ENCODE data around the gene MVB12B.
A peak's percentile ranks its signal among the peaks of the same experiment; 100 is the strongest.

Gene MVB12B

DNA sequence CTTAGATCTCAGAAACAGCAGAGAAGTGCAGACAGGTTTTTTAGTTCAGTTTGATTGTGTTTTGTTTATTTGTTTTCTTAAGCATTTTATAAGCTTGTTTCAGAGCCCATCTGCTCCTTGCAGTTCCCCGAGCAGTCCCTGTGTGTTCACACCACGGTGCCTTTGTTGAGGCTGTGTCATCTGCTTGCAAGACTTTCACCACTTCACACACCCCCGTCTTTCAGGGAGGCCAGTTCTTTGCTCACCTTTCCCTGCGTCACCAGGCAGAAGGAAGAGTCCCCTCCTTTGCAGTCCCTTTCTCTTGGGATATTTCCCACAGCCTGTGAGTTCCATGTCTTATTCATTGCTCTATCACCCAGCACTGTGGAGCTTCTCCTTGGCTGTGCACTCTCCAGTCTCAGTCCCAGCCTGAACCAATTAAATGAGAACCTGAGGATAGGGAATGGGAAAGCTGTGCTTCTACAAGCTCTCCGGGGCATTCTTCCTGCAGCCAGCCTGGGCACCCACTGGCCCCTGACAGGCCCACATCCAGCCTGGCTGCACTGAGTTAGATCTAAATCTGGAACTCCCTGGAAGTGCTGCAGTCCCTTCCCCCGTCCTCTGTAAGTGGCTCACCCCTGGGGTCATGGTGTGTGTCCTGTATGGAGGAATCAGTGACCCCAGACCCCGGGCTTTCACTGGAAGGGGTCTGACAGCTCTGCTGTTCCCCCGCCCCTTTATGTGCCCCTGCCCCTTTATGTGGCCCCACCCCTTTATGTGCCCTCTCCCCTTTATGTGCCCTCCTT, 5.5 kb downstream of the MVB12B start:
- peak; percentile 4 for DNase-seq (ENCODE audit: low spot score)

GRCh38 chr9:126334721-126335621, 8.3 kb downstream of the MVB12B start:
- no peak for DNase-seq (ENCODE audit: low spot score)

DNA sequence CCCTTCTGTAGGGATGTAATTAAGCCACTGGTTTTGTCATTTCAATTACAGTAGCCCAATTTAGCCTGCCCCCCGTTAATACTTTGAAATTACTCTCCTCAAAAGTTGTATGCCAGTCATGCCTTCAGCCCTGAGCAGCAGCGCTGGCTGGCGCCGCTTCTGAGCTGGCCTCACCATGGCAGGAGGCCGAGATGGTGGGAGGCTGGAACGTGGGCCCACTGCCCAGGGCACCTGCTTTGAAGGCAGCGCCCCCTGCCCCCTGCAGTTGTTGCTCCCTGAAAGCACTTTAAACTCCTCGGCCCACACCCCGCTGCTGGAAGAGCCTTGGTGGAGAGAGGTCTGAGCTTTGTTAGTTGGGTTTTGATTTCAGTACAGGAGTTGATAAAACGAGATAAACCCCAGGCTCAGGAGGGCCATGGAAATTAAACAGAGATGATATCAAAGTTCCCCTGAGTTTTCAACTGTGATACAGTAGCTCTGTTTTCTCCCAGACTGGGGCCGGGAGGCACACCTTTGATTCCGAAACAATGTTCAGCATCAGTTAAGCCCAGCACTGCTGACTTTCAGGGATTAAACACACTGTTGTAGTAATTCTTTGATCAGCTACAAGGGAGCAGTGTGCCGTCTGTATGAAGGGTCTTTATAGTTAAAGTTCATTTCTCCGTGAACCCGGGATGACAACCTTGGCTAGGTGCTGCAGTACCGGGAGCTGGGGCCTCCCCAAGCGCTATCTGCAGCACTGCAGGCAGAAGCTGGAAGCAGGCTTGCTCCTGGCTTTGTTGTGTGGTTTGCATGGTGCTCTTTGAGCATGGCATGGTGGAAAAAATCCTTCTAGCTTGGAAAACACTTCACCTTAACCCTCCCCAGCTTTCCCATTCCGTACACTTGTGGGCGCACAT, 9.5 kb downstream of the MVB12B start:
- no peak for DNase-seq (ENCODE audit: low spot score)

- DNase-seq (ENCODE audit: low spot score), result no peak
Observed at GRCh38 chr9:126336736-126337325, 10.2 kb downstream of the MVB12B start.

DNA sequence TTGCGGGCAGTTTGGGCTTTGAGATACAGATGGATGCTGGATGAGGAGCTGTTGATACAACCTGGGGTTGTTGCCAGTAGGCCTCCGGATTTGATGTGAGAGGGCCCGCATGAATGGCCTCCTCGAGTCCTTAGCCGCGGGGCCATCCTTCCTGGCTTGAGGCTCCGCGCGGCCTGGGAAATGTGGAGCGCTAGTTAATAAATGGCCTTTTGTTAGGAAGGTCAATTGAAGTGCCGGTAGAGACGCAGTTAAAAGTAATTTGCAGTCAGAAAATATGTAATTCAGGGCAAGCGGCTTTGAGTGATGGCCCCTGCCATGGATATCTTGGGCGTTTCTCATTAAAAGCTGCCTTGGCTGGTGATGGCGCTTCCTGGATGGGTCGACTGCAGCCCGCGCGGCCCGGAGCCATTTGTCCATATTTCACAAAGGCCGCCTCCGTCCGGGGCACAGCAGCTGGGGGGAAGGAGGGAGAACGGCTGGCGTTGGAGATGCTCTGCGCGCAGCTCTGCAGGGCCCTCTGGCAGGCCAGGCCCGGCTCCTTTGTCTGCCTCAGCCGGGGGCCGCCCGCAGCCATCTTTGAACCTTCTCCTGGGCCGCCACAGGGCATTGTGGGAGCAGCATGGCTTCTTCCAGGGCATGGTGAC, 11.2 kb downstream of the MVB12B start:
- no peak for DNase-seq (ENCODE audit: low spot score)

DNA sequence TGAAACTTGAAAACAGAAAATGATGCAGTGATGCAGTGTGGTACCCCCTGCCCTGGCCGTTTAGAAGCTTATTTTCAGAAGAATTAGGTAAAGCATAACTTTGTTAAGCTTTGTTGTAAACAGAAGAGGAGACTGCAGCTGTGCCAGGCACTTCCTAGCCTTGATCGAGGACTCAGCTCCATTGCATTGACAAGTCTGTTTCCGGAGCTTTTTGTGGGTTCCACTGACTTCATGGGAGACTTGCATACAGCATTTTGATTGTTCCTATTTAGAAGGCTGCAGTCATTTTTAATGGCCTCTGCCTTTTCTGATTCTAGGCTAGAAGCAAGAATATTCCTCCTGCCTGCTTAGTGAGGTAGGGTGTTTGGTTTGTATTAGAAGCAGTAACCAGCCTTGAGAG, 12.3 kb downstream of the MVB12B start:
- DNase-seq (ENCODE audit: low spot score), result no peak

- no peak for DNase-seq (ENCODE audit: low spot score)
Observed at GRCh38 chr9:126341426-126341825, 14.8 kb downstream of the MVB12B start.

DNA sequence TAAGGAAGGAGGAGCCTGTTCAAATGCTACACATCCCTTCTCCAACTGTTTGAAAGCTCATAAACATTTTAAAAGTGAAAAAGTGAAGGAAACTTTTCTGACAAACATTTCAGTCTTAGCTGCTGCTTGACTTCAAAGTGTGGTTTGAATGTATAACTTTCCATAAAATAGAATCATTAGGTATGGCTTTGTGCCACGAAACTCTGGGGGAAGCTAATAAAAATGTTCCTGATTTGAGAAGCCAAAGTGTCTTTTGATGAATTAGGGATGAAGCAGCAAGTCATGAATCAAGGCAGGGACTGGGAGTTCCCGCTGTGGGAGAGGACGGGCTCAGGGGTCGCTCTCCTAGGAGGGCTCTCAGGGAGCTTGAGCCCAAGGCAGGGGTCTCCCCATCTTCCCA, 15.3 kb downstream of the MVB12B start:
- no peak for DNase-seq (ENCODE audit: low spot score)

GRCh38 chr9:126342621-126343031, 16.0 kb downstream of the MVB12B start:
- no peak for DNase-seq (ENCODE audit: low spot score)

DNA sequence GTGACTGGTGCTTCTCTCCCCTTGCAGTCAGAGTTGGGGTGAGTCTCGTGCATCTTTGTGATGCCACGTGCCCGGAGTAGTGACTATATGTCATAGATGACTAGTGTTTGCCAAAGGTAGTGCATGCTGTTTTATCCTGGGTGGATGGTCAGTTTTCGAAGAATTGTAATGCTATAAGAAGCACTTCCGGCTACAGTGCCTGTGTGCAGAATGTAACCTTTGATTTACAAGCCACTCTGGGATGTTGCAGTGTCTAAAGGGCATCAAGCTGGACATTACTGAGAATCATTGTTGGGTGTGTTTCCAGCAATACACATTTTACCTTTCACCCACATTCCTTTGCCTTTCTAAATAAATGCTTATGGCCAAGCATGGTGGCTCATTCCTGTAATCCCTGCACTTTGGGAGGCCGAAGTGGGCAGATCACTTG, 16.7 kb downstream of the MVB12B start:
- DNase-seq (ENCODE audit: low spot score), result no peak

GRCh38 chr9:126346031-126346430, 19.4 kb downstream of the MVB12B start:
- DNase-seq (ENCODE audit: low spot score), result no peak

DNA sequence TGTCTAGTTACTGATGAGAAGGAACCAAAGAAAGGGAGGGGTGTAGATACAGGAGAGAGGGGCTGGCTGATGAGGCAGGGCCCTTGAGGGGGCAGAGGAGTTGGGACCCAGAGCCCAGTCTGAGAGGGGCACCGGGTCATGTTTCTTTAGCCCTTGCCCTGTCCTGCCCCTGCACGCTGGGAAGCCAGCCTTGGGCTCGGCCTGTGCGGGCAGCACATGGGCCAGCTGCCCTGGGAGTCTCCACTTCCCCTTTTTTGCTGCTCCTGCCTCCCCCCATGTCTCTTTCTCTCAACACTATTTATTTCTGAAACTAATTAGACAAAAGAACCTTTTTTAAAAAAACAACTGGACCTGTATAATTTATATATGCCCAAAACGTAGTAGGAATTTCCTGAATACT, 20.5 kb downstream of the MVB12B start:
- no peak for DNase-seq (ENCODE audit: low spot score)

- no peak for DNase-seq (ENCODE audit: low spot score)
Observed at GRCh38 chr9:126347911-126348760, 21.5 kb downstream of the MVB12B start.

- no peak for DNase-seq (ENCODE audit: low spot score)
Observed at GRCh38 chr9:126348911-126349550, 22.4 kb downstream of the MVB12B start.

DNA sequence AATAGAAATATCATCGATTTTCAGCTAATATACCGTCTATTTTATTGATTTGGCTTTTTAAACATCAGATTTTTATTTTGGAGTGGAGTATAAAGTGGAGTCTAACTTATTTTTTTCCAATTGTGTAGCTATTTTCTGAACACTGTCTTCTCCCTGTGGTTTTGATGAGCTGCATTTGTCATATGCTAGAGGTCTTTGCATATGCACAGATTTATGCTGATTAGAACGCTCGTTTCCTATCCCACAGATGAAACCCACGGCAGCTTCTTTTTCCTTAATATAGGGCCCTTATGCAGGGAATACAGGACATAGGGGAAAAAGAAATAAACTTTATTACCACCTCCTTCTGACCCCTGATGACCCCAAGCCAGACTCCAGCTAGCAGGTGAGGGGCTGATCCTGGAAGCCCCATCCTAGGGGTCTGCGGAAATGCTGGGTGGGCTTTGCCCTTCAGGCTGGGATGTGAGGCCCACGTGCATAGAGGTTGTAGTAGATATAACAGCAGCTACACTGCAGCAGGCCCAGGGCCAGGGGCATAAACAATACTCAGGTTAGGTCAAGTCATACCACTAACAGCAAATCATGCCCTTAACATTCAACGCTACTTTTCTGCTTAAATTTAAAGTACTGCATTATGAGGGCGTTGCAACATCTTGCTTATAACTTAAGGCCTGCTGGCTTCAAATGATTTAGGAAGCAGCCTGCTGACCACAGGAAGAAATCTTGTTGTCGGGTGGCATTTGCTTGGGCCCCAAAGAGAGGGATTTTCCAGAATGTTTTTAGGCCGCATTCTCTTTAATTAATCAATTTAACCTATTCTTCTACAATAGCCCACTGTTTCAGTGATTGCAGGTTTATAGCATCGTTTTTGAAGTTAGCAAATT, 28.5 kb downstream of the MVB12B start:
- DNase-seq (ENCODE audit: low spot score), result no peak

- DNase-seq (ENCODE audit: low spot score), result no peak
Observed at GRCh38 chr9:126357074-126357473, 30.4 kb downstream of the MVB12B start.

DNA sequence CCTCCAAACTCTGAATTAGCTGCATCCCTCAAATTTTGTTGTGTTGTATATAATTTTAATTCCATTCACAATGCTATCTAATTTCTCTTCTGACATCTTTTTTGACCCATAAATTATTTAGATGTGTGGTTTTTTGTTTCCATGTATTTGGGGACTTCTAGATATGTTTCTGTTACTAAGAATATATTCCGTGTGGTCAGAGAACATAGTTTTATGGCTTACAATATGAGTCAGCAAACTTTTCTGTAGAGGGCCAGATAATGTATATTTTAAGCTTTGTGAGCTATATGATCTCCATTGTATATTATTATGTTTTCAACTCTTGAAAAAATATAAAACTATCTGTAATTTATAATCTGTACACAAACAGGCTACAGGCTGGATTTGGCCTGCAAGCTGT, 33.4 kb downstream of the MVB12B start:
- DNase-seq (ENCODE audit: low spot score), result no peak

GRCh38 chr9:126361810-126362238, 35.2 kb downstream of the MVB12B start:
- DNase-seq (ENCODE audit: low spot score), result no peak

DNA sequence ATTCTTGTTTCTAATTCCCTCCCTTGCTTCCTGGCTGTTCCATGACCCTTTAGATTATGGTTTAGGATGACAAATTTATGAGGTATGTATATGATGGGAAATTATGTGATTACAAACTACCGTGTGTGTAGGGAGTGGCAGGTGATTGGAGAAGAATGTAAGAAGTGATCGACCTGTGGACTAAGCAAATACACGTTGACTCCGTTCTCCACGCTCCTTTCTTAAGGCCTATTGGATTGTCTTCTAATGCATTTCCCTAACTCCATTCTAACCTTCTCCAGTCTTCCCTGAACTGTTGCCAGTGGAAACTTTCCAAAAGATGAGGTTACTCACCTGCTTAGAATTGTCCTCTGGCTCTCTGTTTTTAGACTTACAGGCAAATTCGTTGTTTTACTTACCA, 36.6 kb downstream of the MVB12B start:
- no peak for DNase-seq (ENCODE audit: low spot score)
